Activated T-cell treated with anti-CD3 and anti-CD28 coated beads for 48 hours (primary cell): ENCODE measurements around the gene RABGAP1L.

Experiments used
- DNase-seq: peaks from one replicate; pipeline ENCODE4 v3.0.0-alpha.2; 2020; ENCODE audit warnings: low read depth

RABGAP1L gene

DNA sequence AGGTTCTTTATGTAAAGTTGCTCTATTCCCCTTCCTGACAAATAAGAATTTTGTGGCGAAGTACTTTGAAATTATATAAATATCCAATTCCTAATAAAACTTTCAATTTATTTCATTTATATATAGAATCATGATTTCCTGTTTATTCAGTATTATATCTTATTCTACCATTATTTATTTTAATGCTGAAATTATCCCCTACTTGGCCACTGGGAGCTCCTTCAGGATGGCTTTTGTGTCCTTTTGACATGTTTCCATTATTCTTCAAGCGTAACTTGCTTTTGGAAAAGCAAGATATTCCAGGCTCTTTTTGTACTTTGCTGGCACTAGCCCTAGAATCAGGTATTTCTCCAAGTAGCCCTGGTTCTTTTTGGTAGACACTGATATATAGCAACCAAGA, 773.3 kb downstream of the RABGAP1L start:
- DNase-seq, result no peak

DNA sequence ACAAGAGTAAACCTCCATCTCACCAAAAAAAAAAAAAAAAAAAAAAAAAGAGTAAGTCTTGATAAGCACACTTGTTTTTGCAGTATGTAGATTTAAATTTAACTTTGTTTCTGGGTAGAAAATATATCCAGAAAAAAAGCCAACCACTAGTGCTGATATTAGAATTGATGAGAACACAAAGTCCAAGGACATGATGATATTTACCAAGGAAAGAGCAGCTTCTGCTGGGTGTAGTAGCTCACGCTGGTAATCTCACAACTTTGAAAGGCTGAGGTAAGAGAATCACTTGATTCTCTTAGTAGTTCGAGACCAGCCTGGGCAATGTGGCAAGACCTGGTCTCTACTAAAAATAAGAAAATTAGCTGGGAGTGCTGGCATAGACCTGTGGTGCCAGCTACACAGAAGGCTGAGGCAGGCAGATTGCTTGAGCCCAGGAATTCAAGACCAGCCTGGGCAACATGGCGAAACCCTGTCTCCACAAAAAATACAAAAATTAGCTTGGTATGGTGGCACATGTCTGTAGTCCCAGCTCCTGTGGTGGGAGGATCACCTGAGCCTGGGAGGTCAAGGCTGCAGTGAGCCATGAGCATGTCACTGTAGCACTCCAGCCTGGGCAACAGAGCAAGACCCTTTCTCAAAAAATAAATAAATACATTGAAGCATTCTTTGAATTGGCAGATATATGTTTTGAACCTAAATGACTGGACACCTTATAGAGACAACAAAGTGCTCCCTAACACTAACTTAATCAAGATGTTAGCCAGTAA, 776.8 kb downstream of the RABGAP1L start:
- no peak for DNase-seq

DNA sequence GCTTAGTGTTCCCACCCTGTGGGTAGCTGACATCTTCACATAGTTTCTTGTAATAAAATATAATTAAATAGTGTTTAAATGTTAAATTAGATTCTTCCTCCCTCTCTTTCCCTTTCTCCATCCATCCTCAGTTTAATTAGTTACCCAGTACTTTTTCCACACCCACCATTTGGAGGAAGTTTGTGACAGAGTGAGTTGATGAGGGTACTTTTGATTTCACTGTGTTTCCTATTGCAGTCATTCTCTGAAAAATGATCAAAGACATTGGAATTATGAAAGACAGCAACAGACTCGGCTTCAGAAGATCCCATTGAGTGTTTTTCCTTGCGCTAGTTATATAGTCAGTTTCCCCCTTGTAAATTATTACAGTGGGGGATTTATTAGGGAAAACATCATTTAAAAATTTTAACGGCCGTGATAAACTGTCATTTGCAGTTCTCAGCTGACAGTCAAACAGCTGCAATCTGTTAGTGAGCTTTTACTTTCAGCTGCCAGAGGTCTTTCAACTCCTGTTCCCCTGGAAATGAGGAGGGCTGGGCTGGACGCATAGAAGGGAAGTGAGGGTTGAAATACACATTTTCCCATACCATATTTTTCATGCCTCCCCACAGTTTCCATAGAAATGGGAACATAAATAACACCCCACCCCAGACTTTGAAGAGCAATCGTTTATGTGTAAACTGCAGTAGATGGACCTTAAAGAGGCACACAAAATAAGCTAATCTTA, 779.1 kb downstream of the RABGAP1L start:
- no peak for DNase-seq

DNA sequence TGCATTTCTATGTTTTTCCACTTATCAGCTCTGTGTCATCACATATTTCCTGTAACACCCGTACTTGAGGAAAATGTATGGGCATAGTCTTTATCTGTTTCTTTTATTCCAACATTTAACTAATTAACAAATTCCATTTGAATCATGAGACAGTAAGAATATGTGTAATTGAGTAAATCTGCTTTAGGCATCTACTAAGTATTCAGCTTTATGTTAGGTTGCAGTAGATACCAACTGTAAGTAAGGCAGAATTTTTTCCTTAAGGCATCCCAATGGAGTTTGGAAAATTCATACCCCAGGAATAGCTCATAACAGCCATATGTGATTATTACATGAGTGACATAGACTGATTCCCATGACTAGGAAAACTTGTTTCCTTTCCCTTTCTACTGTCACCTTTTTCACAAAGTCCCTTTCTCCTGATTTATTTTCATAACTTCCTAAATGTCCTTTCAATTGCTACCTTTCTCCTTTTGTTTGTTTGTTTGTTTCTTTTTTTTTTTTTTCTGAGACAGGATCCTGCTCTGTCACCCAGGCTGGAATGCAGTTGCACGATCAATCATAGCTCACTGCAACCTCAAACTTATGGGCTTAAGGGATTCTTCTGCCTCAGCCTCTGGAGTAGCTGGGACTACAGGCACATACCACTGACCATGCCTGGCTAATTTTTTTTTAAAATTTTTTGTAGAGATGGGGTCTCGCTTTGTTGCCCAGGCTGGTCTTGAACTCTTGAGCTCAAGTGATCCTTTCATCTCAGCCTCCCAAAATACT, 780.6 kb downstream of the RABGAP1L start:
- no peak for DNase-seq

DNA sequence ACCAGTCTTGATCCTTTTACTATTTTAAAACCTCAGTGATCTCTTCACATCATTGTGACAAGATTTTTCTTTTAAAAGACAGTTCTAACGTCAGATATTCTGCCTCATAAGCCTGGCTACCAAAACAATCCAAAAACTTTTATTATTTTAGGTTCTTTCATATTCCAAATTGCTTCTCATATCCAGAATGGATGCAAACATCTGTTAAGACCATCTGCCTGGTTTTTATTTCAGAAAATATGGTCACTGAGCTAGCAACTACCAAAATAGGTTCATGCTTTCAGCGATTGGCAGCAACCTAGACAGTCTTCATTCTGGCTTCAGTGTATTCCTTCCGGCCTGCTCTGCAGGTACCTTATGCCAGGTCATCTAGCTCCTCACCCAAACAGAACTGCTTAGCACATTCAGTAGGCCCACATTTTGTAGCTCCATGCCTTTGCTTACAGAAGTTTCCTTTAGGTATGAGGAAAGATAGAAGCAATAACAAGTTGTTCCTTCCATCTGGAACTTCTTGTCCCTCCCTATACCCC, 781.4 kb downstream of the RABGAP1L start:
- DNase-seq, result no peak

DNA sequence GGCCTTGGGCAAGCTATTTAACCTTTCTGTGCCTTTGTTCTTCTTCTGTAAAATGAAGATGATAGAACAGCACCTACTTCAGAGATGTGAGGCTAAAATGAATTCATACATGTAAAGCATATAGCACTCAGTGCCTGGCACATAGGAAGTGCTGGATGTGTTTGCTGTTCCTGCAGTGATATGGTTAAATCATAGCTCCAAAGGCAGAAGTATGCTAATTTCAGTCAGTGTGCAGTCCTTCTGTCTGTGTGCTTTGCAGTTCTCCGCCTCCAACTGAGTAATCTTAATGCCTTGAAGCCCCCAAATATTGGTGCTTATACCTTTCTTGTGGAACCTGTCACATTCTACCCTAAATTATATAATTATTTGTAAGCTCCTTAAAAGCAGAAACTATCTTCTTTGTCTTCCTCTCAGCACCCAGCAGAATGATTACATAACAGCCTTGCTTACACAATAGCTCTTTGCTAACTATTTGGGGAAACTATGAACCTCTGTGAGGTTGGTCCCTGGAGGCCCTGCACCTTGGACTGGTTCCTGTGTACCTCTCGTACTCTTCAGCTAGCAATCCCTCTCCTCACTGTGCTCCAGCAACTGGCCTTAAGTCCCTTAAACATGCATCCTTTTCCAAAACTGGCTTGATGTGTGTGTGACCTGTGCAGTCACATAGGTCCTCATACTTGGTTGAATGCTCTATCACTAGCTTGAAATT, 783.4 kb downstream of the RABGAP1L start:
- DNase-seq, result no peak

DNA sequence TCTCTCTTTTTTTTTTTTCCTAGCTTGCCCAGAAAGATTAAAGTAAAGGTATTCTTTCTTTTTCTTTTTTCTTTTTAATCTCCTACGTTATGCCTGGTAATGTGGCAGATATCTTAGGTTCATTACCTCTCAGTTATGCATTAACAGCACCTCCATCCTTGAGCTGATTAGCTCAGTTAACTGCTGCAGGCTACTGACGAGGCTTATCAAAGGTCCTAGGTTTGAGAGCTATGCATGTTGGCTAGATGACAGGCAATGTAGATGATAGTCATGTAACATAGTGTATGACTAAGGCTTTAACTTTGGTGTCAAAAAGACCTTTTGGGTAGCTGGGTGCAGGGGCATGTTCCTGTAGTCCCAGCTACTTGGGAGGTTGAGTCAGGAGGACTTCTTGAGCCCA, 786.7 kb downstream of the RABGAP1L start:
- no peak for DNase-seq

DNA sequence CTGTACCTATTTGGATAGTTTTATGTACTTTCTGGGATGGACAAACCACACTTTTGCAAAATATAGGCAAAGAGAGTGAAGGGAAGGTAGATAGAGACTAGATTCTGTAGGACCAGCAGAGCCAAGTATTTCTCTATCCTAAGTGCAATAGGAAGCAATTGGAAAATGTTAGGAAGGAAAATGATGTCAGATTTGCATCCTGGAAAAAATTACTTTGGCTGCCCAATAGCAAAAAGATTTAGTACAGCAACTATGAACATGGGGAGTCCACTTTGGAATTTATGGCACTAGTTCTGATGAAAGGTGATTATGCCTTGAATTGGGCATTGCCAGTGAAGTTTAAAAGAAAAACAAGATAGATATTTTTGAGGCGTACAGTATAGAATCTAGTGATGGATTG, 789.7 kb downstream of the RABGAP1L start:
- DNase-seq, result no peak

DNA sequence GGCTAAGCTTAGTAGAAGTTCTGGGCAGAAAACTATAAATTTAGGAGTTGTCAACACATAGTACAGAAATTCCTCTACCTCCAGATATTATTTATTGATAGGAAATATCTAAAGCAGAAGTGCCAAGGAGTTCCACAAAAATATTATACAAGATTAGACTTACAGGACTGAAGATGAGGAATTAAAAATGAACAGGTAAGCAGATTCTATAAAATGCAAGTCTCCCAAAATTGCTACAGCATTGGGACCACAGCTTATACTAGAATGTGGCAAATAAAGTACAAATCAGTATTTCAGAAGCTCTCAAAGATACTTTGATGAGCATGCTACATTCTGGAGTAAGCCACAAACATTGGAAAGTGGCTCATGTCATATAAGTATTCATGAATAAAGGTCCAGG, 790.3 kb downstream of the RABGAP1L start:
- DNase-seq, result no peak

DNA sequence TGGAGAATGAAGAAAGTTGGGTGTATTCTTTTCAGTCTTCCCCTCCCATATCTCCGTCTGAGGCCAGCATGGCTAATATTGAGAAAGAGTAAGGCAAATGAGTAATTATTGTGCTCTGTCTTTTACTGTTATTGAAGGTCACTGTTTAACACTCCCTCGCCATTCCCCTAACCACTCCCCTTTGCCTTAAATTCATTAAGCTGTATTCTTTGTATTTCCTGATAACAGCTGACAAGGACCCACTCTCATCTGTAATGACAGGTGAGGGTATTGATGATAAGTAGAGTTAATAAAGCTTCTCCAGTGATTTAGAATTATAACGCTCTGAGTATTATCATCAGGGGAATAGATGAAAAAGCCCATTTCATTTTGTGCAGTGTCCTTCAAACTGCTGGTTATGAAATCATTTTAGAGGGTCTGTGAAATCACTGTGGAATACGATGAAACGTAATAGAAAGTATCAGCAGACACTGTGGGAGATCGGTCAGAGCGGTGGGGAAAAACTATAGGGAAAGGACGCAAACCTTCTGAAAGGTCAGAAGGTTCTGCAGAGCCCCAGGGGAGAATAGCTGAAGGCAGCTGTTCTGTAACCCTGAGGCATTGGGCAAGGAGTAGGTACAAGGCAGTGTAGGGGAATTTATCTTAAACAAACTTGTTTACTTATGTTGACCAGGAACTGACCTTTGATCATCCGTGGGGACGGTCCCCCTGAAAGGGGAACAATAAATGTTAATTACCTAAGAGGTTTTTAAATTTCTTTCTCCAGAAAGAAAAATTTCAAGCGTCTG, 794.2 kb downstream of the RABGAP1L start:
- no peak for DNase-seq

DNA sequence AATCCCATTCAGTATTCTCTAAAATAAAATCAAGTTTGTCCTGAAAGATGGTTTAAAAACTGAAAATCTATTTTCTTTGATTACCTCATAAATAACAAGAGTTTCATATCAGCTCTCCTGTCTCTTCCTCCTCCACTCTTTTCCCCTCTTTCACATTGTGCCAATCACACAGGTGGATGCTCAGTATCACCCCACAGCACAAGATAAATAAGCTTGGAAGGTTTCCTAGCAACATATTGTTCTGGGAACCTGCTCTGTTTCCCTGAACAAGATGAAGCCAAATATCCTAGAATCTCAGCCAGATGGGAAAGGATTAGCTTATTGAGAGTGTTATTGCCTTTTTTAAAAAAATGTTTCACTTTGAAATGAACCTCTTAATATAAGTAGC, 794.7 kb downstream of the RABGAP1L start:
- DNase-seq, result no peak

DNA sequence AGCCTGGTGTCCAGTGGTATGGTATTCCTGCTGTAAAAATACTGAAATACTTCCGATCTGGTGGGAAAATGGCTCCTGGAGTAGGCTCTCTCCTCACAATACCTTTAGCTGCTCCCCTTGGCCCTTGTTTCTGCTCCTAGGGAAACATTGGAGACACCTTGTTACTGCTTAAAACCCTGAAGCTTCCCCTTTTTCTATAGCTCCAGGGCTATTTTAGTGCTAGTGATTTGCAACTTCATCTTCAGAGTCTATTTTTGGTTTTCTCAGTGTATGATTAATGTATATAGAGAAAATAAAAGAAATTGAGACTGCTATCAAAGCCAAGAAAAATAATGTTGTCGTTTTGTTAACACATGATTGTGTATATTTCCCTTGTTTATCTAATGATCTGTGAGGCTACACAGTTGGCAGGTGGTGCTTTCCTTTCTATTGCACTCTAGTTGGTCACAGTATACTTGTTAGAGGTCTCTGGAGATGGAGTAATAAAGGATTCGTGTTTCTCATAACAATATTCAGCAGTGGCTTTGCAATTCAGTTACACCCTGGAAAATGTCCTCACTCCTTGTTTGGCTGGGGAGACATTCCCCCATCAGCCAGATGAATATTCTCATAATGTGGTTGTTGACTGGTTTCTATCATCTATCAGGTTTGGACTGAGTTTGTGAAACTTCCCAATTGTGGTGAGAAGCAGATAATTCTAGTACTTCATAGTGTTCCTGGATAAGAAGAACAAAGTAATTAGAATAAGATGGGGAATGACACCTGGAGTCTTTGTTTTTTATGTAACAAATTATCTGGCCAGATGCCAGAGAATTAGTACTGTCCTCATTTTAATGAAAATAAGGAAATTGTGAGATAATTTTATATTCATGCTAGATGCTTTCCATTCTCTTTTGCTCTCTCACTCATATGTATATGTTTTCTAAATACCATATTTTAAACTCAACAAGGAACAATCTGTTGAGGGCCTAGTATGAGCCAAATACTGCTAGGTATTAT, 795.6 kb downstream of the RABGAP1L start:
- DNase-seq, result no peak

DNA sequence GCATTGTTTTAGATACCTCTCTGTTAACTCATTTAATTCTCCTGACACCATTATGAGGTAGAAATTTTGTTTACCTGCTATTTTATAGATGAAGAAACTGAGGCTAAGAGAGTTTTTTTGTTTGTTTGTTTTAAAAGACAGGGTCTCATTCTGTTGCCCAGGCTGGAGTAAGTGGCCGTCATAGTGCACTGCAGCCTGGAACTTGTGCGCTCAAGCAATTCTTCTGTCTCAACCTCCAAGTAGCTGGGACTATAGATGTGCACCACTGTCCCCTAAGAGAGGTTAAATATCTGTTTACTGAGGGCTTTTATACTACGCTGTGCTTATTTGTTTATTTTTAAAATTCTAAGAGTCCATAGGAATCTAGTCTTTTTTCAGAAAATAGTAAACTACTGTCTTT, 796.8 kb downstream of the RABGAP1L start:
- DNase-seq, result no peak

DNA sequence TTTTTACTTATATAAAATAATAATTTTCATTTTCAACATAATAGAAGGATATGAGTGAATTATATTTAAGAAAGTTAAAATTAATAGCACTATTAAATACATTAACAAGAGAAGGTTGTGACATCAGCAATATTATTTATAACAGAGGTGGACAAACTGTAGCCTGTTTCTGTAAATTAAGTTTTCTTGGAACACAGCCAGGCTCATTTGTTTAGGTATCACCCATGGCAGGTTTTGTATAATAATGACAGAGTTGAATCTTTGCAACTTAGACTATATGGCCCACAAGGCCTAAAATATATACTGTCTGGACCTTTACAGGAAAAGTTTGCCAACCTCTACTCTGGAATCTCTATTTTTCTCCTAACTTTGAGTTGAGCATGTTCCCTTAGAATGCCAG, 797.7 kb downstream of the RABGAP1L start:
- DNase-seq, result no peak

DNA sequence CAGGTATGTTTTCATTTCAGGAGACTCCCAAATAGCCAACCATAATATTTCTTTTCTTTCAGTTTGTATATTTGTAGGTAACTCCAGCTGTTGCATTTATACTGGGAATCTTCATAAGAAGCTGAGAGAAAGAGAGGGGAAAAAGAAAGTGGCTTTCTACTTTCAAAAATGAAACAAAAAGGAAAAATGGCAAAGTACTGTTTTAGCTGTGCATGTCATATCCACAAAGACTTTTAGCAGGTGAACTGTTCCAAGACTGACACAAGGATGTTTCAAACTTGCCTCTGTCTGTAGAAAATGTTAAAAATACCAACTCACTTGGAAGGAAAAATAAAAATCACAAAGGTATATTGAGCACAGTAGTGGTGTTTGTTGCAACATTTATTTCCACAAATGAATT, 798.5 kb downstream of the RABGAP1L start:
- no peak for DNase-seq

DNA sequence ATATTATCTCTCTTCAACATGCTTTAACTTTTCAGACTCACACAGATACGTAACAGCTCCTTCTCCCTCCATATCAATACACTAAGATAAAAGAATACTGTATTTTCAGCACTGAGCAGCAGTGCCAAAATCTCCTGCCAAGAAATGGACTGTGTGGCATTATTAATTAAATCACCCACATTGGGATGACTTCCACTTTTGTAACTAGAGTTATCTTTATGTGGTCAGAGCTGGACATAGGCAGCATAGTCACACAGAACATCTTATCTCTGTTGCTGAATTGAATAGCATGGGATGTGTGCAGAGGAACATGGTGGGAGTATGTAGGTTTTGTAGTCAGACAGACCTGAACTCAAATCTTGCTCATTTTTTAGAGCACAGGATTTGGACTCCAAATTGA, 799.1 kb downstream of the RABGAP1L start:
- DNase-seq, result no peak

DNA sequence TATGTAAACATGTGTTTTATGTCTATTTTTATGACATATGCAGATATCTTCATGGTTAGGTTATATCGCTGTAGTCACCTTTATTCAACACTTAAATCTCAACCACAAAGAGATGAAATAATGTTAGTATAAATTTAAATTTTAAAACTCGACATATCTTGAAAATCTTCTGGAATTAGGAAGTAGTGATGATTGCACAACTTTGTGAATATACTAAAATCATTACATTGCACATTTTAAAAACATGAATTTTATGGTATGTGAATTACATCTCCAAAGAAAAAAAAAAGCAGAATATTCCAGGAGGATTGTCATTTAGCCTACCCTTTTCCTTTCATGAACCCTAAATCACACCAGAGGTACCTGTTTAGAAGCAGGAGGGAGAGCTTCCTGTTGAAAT, 801.0 kb downstream of the RABGAP1L start:
- DNase-seq, result no peak

DNA sequence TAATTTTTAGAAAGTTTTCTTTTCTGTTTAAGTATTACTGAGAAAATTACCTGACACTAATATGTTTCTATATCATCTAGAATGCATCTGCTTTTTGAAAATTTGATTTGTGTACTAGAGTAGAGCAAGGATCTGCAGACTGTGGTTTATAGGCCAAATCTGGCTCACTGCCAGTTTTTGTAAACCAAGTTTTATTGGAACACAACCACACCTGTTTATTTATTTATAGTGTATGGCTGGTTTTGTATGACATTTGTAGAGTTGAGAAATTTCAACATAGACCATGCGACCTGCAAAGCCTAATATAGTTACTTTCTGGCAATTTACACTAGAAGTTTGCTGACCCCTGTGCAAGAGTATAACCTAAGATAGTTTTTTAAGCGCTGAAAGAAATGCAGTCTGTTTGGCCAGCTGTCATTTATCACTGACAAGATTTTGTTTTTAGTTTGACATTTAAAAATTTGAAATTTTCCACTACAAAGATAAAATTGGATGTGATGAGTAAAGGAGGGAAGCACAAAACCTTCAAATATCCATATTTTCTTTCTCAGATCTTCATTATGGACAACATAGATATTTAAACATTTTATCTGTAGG, 804.3 kb downstream of the RABGAP1L start:
- no peak for DNase-seq

DNA sequence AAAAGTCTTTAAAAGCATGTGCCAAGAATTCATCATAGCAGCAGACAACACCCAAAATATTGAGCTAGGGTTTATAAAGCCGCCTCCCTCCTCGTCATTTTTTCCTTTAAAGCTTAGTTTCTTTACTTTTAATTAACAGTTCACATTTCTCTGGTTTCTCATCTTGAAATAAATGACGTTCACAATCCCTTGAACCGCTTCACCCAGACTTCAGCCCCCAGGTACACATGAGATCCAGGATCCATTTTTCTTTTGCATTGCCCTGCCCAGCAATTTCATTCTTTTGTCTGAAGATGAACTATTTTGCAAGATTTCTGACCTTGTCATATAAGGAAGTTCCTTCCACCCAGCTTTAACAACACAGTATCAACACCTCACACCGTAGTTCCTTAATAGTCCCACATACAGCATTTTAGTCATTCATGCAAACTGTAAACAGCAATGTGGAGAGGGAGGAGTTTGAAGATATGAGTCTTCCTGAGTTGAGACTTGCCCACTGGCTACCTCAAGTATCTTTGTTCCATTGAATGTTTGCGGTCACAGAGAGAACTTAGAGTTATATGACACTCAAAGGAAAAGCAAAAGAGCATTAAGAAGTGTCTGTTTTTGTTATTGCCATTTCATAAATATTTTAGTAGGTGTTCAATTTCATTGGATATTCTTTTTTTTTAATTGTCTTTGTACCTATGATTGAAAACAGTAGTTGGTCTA, 805.1 kb downstream of the RABGAP1L start:
- no peak for DNase-seq
